Endothelial cell of coronary artery (primary cell): ENCODE data around the gene GPR25. TPM values are rescaled to one million over a fixed set of nuclear protein-coding genes. Genes with fewer than 3 reads are reported as not detected.

Experiments used
- total RNA-seq: library from RNA; depleted of rRNA; stranded (reverse); fragments of >200 nt; gene quantifications from 2 replicates; pipeline ENCODE4 v1.2.3, GENCODE V29; 2014

The GPR25 gene
- total RNA-seq, result not detected in 2 replicates

GRCh38 chr1:200872446-200873115 lies at the start of gene GPR25:
Gene GPR25, plus strand, starts transcription at chr1:200872981. Its CDS starts 57 bp downstream, at chr1:200873038.

GRCh38 chr1:200894712-200895442 lies 22.1 kb downstream of the GPR25 start, which contains the start of gene INAVA:
Gene INAVA, plus strand, starts transcription at chr1:200894900. Its CDS starts 3,501 bp downstream, at chr1:200898401.

Other genes starting within 250 kb of the GPR25 start
- 11.0 and 12.4 TPM in 2 replicates for gene DDX59, start 203.1 kb upstream of the GPR25 start, total RNA-seq
- gene CAMSAP2, start 134.1 kb upstream of the GPR25 start, total RNA-seq, result 27.4 and 29.9 TPM in 2 replicates
- gene INAVA, start 21.9 kb downstream of the GPR25 start, total RNA-seq, result under 0.01 TPM in 2 replicates
- 0.90 and 1.0 TPM in 2 replicates for gene KIF21B, start 150.7 kb downstream of the GPR25 start, total RNA-seq
- gene CACNA1S, start 239.4 kb downstream of the GPR25 start, total RNA-seq, result not detected in 2 replicates